CD8-positive, alpha-beta memory T cell (primary cell): ENCODE data around the gene SLC35B2. TPM values are rescaled to one million over a fixed set of nuclear protein-coding genes. Genes with fewer than 3 reads are reported as not detected.
A peak's percentile ranks its signal among the peaks of the same experiment; 100 is the strongest.

Experiments used
- CTCF ChIA-PET: fragments of 350-600 bp; sonication (Branson Sonifier 250); formaldehyde crosslinking; loops from one replicate; lab custom pipeline; 2021; ENCODE audit warnings: antibody characterized with exemption; lab: Charles Lee
- POLR2A ChIA-PET: fragments of 350-600 bp; sonication (Branson Sonifier 250); formaldehyde crosslinking; loops from one replicate; lab custom pipeline; 2021; ENCODE audit warnings: antibody characterized with exemption; lab: Charles Lee
- DNase-seq, 5 donors: peaks; one replicate each; pipeline versions ENCODE4 v3.0.0 to v3.0.0-alpha.2; 2020 to 2022; ENCODE audit warnings: mixed read lengths in 1 of 5
- H3K27ac ChIP-seq: one replicate; pipeline ENCODE4 v1.7.0; 2013; ENCODE audit warnings: low read depth, mild to moderate bottlenecking, low read length, moderate library complexity
- H3K27me3 ChIP-seq: 2 replicates; pipeline ENCODE4 v1.7.0; 2013; ENCODE audit warnings: low read length, mild to moderate bottlenecking; ENCODE audit not compliant: insufficient read depth, poor library complexity, severe bottlenecking
- H3K36me3 ChIP-seq: 2 replicates; pipeline ENCODE4 v1.7.0; 2013; ENCODE audit warnings: mild to moderate bottlenecking, low read length, moderate library complexity; ENCODE audit not compliant: insufficient read depth
- H3K4me1 ChIP-seq: 2 replicates; pipeline ENCODE4 v1.7.0; 2013; ENCODE audit warnings: mild to moderate bottlenecking, low read length, moderate library complexity; ENCODE audit not compliant: insufficient read depth
- H3K4me3 ChIP-seq: 2 replicates; pipeline ENCODE4 v1.7.0; 2013; ENCODE audit warnings: mild to moderate bottlenecking, low read length
- H3K9me3 ChIP-seq: 2 replicates; pipeline ENCODE4 v1.7.0; 2013; ENCODE audit warnings: mild to moderate bottlenecking, low read length
- H3K27ac Mint-ChIP-seq, 8 donors: one replicate each; pipeline ENCODE4 v1.8.0; 2020 to 2021; ENCODE audit warnings: mixed read lengths in 8 of 8, mild to moderate bottlenecking in 6 of 8, inconsistent platforms in 3 of 8, moderate library complexity in 3 of 8
- H3K27me3 Mint-ChIP-seq, 2 donors: one replicate each; pipeline ENCODE4 v1.8.0; 2020 to 2021; ENCODE audit warnings: mixed read lengths in 2 of 2, mild to moderate bottlenecking in 1 of 2, moderate library complexity in 1 of 2
- H3K36me3 Mint-ChIP-seq, 3 donors: one replicate each; pipeline ENCODE4 v1.8.0; 2020 to 2021; ENCODE audit warnings: mixed read lengths in 3 of 3, inconsistent platforms in 1 of 3, mild to moderate bottlenecking in 1 of 3
- H3K4me1 Mint-ChIP-seq, 3 donors: one replicate each; pipeline ENCODE4 v1.8.0; 2020 to 2021; ENCODE audit warnings: mixed read lengths in 3 of 3, inconsistent platforms in 1 of 3, mild to moderate bottlenecking in 1 of 3
- H3K4me3 Mint-ChIP-seq, 7 donors: one replicate each; pipeline ENCODE4 v1.8.0; 2020 to 2021; ENCODE audit warnings: mixed read lengths in 7 of 7, mild to moderate bottlenecking in 6 of 7, moderate library complexity in 4 of 7, inconsistent platforms in 2 of 7
- H3K9me3 Mint-ChIP-seq, 5 donors: one replicate each; pipeline ENCODE4 v1.8.0; 2020 to 2022; ENCODE audit warnings: mixed read lengths in 5 of 5, mild to moderate bottlenecking in 3 of 5, moderate library complexity in 2 of 5, inconsistent platforms in 1 of 5
- polyA plus RNA-seq: library from polyadenylated mRNA; unstranded; fragments of 300-500 nt; fragmentation: Illumina TruSeq; gene quantifications from one replicate; pipeline ENCODE4 v1.2.3, GENCODE V29; 2021
- total RNA-seq, 2 experiments: library from RNA; stranded (reverse); gene quantifications; one replicate each; pipeline ENCODE4 v1.2.3, GENCODE V29; 2021

SLC35B2 gene
- total and polyA plus RNA-seq, 3 experiments from 2014 or later = 34.8 to 49.0 (median 35.7) TPM

- DNase-seq = no peak
- Mint-ChIP-seq H3K27ac (peak overlapping the region in 2 of 8 donors; percentile 13 to 98), H3K9me3 (peaks cover 0 to 2% (median 0%) of the 10 kb centered on the region in 5 donors), H3K36me3 (peaks cover 22 to 90% (median 34%) of the 10 kb centered on the region in 3 donors), H3K4me1 (peaks cover 58 to 79% (median 76%) of the 10 kb centered on the region in 3 donors), H3K27me3 (peaks cover 0 to 9% of the 10 kb centered on the region in 2 donors), H3K4me3 (peak overlapping the region in 1 of 7 donors; percentile 97)
- no peaks in the 10 kb centered on the region for H3K27me3 ChIP-seq
- H3K4me1 ChIP-seq = peaks cover 22% of the 10 kb centered on the region
- ChIA-PET CTCF (interaction anchor here (1.7 kb wide), 1 partner anchor 13 kb away, joined by 7 read pairs; no protein-coding TSS in a partner anchor), POLR2A (no interaction called here)
- no peak overlapping the region for H3K27ac ChIP-seq
- no peaks in the 10 kb centered on the region for H3K9me3 ChIP-seq
- peaks cover 72% of the 10 kb centered on the region for H3K36me3 ChIP-seq
- H3K4me3 ChIP-seq = no peak overlapping the region
Measured at GRCh38 chr6:44250718-44251123, 6.6 kb downstream of the SLC35B2 start.

DNA sequence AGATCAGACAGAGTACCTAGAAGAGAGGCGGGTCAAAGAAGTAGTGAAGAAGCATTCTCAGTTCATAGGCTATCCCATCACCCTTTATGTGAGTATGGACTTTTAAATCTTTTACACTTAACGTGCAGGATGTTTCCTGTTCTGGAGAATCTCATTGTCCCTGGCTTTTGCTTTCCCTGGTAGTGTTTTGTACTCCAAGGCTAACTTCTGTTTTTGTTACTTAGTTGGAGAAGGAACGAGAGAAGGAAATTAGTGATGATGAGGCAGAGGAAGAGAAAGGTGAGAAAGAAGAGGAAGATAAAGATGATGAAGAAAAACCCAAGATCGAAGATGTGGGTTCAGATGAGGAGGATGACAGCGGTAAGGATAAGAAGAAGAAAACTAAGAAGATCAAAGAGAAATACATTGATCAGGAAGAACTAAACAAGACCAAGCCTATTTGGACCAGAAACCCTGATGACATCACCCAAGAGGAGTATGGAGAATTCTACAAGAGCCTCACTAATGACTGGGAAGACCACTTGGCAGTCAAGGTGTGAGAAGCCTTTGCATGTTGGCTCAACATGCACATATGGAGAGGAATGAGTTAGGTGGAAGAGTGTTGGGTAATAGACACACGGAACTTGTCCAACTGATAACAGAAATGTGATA is 7.1 kb downstream of the SLC35B2 start:
- H3K9me3 Mint-ChIP-seq = peaks cover 0 to 2% (median 0%) of the 10 kb centered on the region in 5 donors
- peaks cover 23% of the 10 kb centered on the region for H3K4me1 ChIP-seq
- H3K27ac Mint-ChIP-seq = peak overlapping the region; percentile 2 to 98 (median 70)
- no peaks in the 10 kb centered on the region for H3K9me3 ChIP-seq
- no peak overlapping the region for H3K27ac ChIP-seq
- DNase-seq = no peak
- peak overlapping the region in 4 of 7 donors; percentile 19 to 99 (median 60) for H3K4me3 Mint-ChIP-seq
- peaks cover 22 to 85% (median 34%) of the 10 kb centered on the region in 3 donors for H3K36me3 Mint-ChIP-seq
- POLR2A ChIA-PET = no interaction called here
- H3K4me1 Mint-ChIP-seq = peaks cover 58 to 79% (median 76%) of the 10 kb centered on the region in 3 donors
- H3K36me3 ChIP-seq = peaks cover 67% of the 10 kb centered on the region
- H3K27me3 Mint-ChIP-seq = peaks cover 0 to 9% of the 10 kb centered on the region in 2 donors
- CTCF ChIA-PET = no interaction called here
- no peaks in the 10 kb centered on the region for H3K27me3 ChIP-seq
- H3K4me3 ChIP-seq = no peak overlapping the region

DNA sequence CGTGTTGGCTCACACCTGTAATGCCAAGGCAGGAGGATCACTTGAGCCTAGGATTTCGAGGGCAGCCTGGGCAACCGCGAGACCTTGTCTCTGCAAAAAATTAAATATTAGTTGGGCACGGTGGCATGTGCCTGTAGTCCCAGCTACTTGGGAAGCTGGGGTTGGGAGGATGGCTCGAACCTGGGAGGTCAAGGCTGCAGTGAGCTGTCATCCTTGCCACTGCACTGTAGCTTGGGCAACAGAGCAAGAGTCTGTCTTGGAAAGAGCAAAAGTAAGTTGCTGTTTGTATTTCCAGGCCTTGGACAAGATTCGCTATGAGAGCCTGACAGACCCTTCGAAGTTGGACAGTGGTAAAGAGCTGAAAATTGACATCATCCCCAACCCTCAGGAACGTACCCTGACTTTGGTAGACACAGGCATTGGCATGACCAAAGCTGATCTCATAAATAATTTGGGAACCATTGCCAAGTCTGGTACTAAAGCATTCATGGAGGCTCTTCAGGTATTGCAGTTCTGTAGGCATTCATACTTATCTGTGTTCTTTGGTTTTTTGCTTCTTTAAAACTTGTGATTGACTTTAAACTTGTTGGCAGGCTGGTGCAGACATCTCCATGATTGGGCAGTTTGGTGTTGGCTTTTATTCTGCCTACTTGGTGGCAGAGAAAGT is 8.1 kb downstream of the SLC35B2 start:
- ChIA-PET CTCF (interaction anchor here (1.6 to 6.3 kb wide), 2 partner anchors 7 to 77 kb away, joined by 5 to 74 read pairs; partner anchors contain the start of gene SLC35B2), POLR2A (interaction anchor here (3.1 to 3.9 kb wide), 4 partner anchors 7 to 26 kb away, joined by 21 to 77 read pairs (median 24); partner anchors contain the start of genes NFKBIE, SLC29A1 and SLC35B2)
- Mint-ChIP-seq H3K27ac (peak overlapping the region; percentile 81 to 99 (median 98)), H3K27me3 (peaks cover 0 to 7% of the 10 kb centered on the region in 2 donors), H3K9me3 (peaks cover 0 to 2% (median 0%) of the 10 kb centered on the region in 5 donors), H3K4me3 (peak overlapping the region; percentile 91 to 99 (median 98)), H3K4me1 (peaks cover 53 to 70% (median 68%) of the 10 kb centered on the region in 3 donors), H3K36me3 (peaks cover 22 to 75% (median 31%) of the 10 kb centered on the region in 3 donors)
- no peaks in the 10 kb centered on the region for H3K27me3 ChIP-seq
- H3K36me3 ChIP-seq = peaks cover 57% of the 10 kb centered on the region
- peak overlapping the region; percentile 98 for H3K4me3 ChIP-seq
- no peak for DNase-seq
- H3K4me1 ChIP-seq = peaks cover 23% of the 10 kb centered on the region
- no peaks in the 10 kb centered on the region for H3K9me3 ChIP-seq
- peak overlapping the region; percentile 98 for H3K27ac ChIP-seq

GRCh38 chr6:44248579-44248978 is 8.7 kb downstream of the SLC35B2 start:
- H3K9me3 ChIP-seq = no peaks in the 10 kb centered on the region
- peak overlapping the region; percentile 91 to 99 (median 98) for H3K4me3 Mint-ChIP-seq
- H3K4me1 Mint-ChIP-seq = peaks cover 48 to 65% (median 62%) of the 10 kb centered on the region in 3 donors
- peak overlapping the region; percentile 91 to 99 (median 98) for H3K27ac Mint-ChIP-seq
- H3K27me3 ChIP-seq = no peaks in the 10 kb centered on the region
- H3K9me3 Mint-ChIP-seq = peaks cover 0 to 2% (median 0%) of the 10 kb centered on the region in 5 donors
- ChIA-PET POLR2A (interaction anchor here (3.1 to 3.9 kb wide), 4 partner anchors 8 to 25 kb away, joined by 21 to 77 read pairs (median 24); partner anchors contain the start of genes NFKBIE, SLC29A1 and SLC35B2), CTCF (interaction anchor here (1.6 to 6.3 kb wide), 4 partner anchors 8 to 76 kb away, joined by 3 to 74 read pairs (median 22); partner anchors contain the start of gene SLC35B2)
- H3K27ac ChIP-seq = peak overlapping the region; percentile 98
- H3K4me1 ChIP-seq = peaks cover 23% of the 10 kb centered on the region
- H3K36me3 Mint-ChIP-seq = peaks cover 19 to 70% (median 29%) of the 10 kb centered on the region in 3 donors
- DNase-seq = no peak
- H3K36me3 ChIP-seq = peaks cover 52% of the 10 kb centered on the region
- peak overlapping the region; percentile 98 for H3K4me3 ChIP-seq
- H3K27me3 Mint-ChIP-seq = peaks cover 0 to 7% of the 10 kb centered on the region in 2 donors

- H3K4me3 ChIP-seq = peak overlapping the region; percentile 98
- H3K27ac Mint-ChIP-seq = peak overlapping the region; percentile 91 to 99 (median 98)
- H3K4me1 Mint-ChIP-seq = peaks cover 39 to 56% (median 52%) of the 10 kb centered on the region in 3 donors
Measured at GRCh38 chr6:44247338-44248302, 9.7 kb downstream of the SLC35B2 start.

DNA sequence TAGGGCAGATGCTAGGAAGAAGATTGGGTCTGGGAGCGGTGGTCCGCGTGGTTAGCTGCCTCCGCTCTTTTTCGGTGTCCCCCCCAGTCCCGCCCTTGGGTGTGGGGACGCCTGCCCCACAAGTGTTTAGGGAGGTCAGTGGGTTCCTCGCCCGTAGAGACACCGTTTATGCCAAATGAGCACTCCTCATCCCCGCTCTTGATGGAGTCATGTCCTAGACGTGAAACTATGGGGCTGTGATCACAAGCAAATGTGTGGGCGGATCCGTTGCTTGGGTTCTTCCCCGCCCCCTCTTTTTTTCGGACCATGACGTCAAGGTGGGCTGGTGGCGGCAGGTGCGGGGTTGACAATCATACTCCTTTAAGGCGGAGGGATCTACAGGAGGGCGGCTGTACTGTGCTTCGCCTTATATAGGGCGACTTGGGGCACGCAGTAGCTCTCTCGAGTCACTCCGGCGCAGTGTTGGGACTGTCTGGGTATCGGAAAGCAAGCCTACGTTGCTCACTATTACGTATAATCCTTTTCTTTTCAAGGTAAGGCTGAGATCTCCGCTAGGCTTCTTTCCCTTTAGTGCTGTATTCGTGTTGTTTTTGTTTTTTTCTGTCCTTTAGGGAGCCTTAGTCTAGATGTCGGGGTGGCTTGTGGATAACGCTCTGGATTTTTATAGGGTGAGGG is 10.5 kb downstream of the SLC35B2 start, which contains the start of gene HSP90AB1:
Gene HSP90AB1, plus strand, starts transcription at position 439 of the 675 bp plus-strand sequence. CDS start 1,529 bp downstream, outside the sequence.
- Mint-ChIP-seq H3K36me3 (peaks cover 6 to 52% (median 15%) of the 10 kb centered on the region in 3 donors), H3K4me3 (peak within 1 kb of the TSS; percentile 91 to 99 (median 98)), H3K9me3 (peaks cover 0 to 2% (median 0%) of the 10 kb centered on the region in 5 donors), H3K4me1 (peaks cover 37 to 51% (median 47%) of the 10 kb centered on the region in 3 donors), H3K27me3 (peaks cover 0 to 7% of the 10 kb centered on the region in 2 donors), H3K27ac (peak within 1 kb of the TSS; percentile 91 to 99 (median 98))
- Histone ChIP-seq H3K9me3 (no peaks in the 10 kb centered on the region), H3K27me3 (no peaks in the 10 kb centered on the region), H3K4me1 (peaks cover 23% of the 10 kb centered on the region), H3K4me3 (peak within 1 kb of the TSS; percentile 98), H3K27ac (peak within 1 kb of the TSS; percentile 98), H3K36me3 (peaks cover 36% of the 10 kb centered on the region)
- DNase-seq = peak; percentile 87 to 98 (median 95)
- ChIA-PET POLR2A (interaction anchor here (0.6 to 3.9 kb wide), 16 partner anchors 9 to 1075 kb away, joined by 3 to 77 read pairs (median 6); partner anchors contain the start of genes AARS2, CDC5L, GTPBP2 and NFKBIE), CTCF (interaction anchor here (0.8 to 6.3 kb wide), 9 partner anchors 10 to 98 kb away, joined by 3 to 74 read pairs (median 5); partner anchors contain the start of gene SLC35B2)

More at GRCh38 chr6:44247338-44248302, 9.7 kb downstream of the SLC35B2 start:
- Histone ChIP-seq H3K36me3 (peaks cover 43% of the 10 kb centered on the region), H3K27ac (peak overlapping the region; percentile 98), H3K27me3 (no peaks in the 10 kb centered on the region), H3K9me3 (no peaks in the 10 kb centered on the region), H3K4me1 (peaks cover 23% of the 10 kb centered on the region)
- peaks cover 0 to 7% of the 10 kb centered on the region in 2 donors for H3K27me3 Mint-ChIP-seq
- peaks cover 11 to 60% (median 22%) of the 10 kb centered on the region in 3 donors for H3K36me3 Mint-ChIP-seq
- peak overlapping the region; percentile 91 to 99 (median 98) for H3K4me3 Mint-ChIP-seq
- ChIA-PET POLR2A (interaction anchor here (0.6 to 3.9 kb wide), 16 partner anchors 9 to 1076 kb away, joined by 3 to 77 read pairs (median 6); partner anchors contain the start of genes CDC5L, GTPBP2, NFKBIE and SLC29A1), CTCF (interaction anchor here (0.8 to 6.3 kb wide), 10 partner anchors 9 to 97 kb away, joined by 3 to 74 read pairs (median 4); partner anchors contain the start of gene SLC35B2)
- peaks cover 0 to 2% (median 0%) of the 10 kb centered on the region in 5 donors for H3K9me3 Mint-ChIP-seq
- peak; percentile 81 to 95 (median 86) for DNase-seq
